Liver (tissue), 9 donors: ENCODE results near the gene EGLN2. TPM values are rescaled to one million over a fixed set of nuclear protein-coding genes. Genes with fewer than 3 reads are reported as not detected.

Source experiments
- DNase-seq: peaks from one replicate; pipeline ENCODE4 v3.0.0-alpha.2; 2017; ENCODE audit warnings: low spot score
- H3K27ac ChIP-seq, 2 donors: one replicate each; pipeline ENCODE4 v1.7.0; 2013; ENCODE audit warnings: inconsistent platforms in 2 of 2, low read length in 2 of 2, control low read depth in 1 of 2, low read depth in 1 of 2, mild to moderate bottlenecking in 1 of 2
- H3K27me3 ChIP-seq, 4 donors: one replicate each; pipeline versions ENCODE4 v1.6.1 to v1.7.0; 2013; ENCODE audit warnings: low read length in 3 of 4, inconsistent platforms in 1 of 4, mild to moderate bottlenecking in 1 of 4, moderate library complexity in 1 of 4; ENCODE audit not compliant: control insufficient read depth in 4 of 4, insufficient read depth in 4 of 4
- H3K36me3 ChIP-seq, 4 donors: one replicate each; pipeline versions ENCODE4 v1.6.1 to v1.7.0; 2013; ENCODE audit warnings: low read length in 3 of 4, mild to moderate bottlenecking in 3 of 4, low read depth in 1 of 4, moderate library complexity in 1 of 4; ENCODE audit not compliant: control insufficient read depth in 4 of 4, insufficient read depth in 3 of 4
- H3K4me1 ChIP-seq, 4 donors: one replicate each; pipeline versions ENCODE4 v1.6.1 to v1.7.0; 2013; ENCODE audit warnings: low read length in 3 of 4, mild to moderate bottlenecking in 3 of 4, moderate library complexity in 1 of 4; ENCODE audit not compliant: control insufficient read depth in 4 of 4, insufficient read depth in 4 of 4
- H3K4me3 ChIP-seq, 3 donors: one replicate each; pipeline versions ENCODE4 v1.6.1 to v1.7.0; 2013; ENCODE audit warnings: low read length in 3 of 3, control low read depth in 1 of 3, low read depth in 1 of 3, mild to moderate bottlenecking in 1 of 3
- H3K9ac ChIP-seq, 2 donors: one replicate each; pipeline ENCODE4 v1.7.0; 2013; ENCODE audit warnings: low read length in 2 of 2, mild to moderate bottlenecking in 2 of 2, moderate library complexity in 2 of 2, control low read depth in 1 of 2, low read depth in 1 of 2
- H3K9me3 ChIP-seq, 4 donors: one replicate each; pipeline versions ENCODE4 v1.6.1 to v1.7.0; 2013; ENCODE audit warnings: low read length in 3 of 4; ENCODE audit not compliant: control insufficient read depth in 4 of 4
- FOXA1 ChIP-seq: IDR thresholded peaks from 2 replicates; pipeline ENCODE4 v1.6.1; 2016; ENCODE audit warnings: antibody characterized with exemption
- FOXA2 ChIP-seq: IDR thresholded peaks from 2 replicates; pipeline ENCODE4 v1.6.1; 2016; ENCODE audit warnings: antibody characterized with exemption
- GABPA ChIP-seq, 2 donors: IDR thresholded peaks in 1 of 2; conservative IDR thresholded peaks in 1 of 2; 2 replicates each; pipeline ENCODE4 v1.6.1; 2016; ENCODE audit warnings: antibody characterized with exemption in 2 of 2, mild to moderate bottlenecking in 1 of 2, moderate library complexity in 1 of 2
- HNF4A ChIP-seq, 2 donors: conservative IDR thresholded peaks; 2 replicates each; pipeline ENCODE4 v1.6.1; 2016; ENCODE audit warnings: antibody characterized with exemption in 2 of 2, mild to moderate bottlenecking in 2 of 2
- HNF4G ChIP-seq: IDR thresholded peaks from 2 replicates; pipeline ENCODE4 v1.6.1; 2016; ENCODE audit warnings: antibody characterized with exemption
- JUND ChIP-seq, 2 donors: IDR thresholded peaks; 2 replicates each; pipeline ENCODE4 v1.6.1; 2016; ENCODE audit warnings: antibody characterized with exemption in 2 of 2
- NR2F2 ChIP-seq: IDR thresholded peaks from 2 replicates; pipeline ENCODE4 v1.6.1; 2016; ENCODE audit warnings: antibody characterized with exemption
- SP1 ChIP-seq: IDR thresholded peaks from 2 replicates; pipeline ENCODE4 v1.6.1; 2018; ENCODE audit warnings: antibody characterized with exemption, mild to moderate bottlenecking
- TAF1 ChIP-seq: conservative IDR thresholded peaks from 2 replicates; pipeline ENCODE4 v1.6.1; 2016; ENCODE audit warnings: antibody characterized with exemption, mild to moderate bottlenecking
- WGBS: extraction: QIAGEN DNeasy Blood & Tissue Kit; methylation state at CpG from one replicate; pipeline ENCODE4 v1.1.7; 2013; 5-methylcytosine and 5-hydroxymethylcytosine counted together
- polyA plus RNA-seq, 2 donors: library from polyadenylated mRNA; stranded (reverse) in 1 of 2; unstranded in 1 of 2; fragments of 200-250 nt in 1 of 2; fragments of >200 nt in 1 of 2; fragmentation: Nextera tagmentation in 1 of 2; extraction: Ambion mirVana in 1 of 2; gene quantifications; one replicate each; pipeline versions ENCODE4 v1.2.1 to v1.2.3, GENCODE V29; 2013 to 2015
- total RNA-seq, 2 donors: library from RNA; depleted of rRNA; stranded (reverse); fragments of >200 nt; gene quantifications; one replicate each; pipeline ENCODE4 v1.2.3, GENCODE V29; 2014
- TF ChIP-seq, protein P1 (sequence below): fragments of 150-350 bp; IDR thresholded peaks from 2 replicates; pipeline ENCODE4 v1.5.1; 2017; ENCODE audit warnings: improper control_type of control experiment, low read depth, low read length; ENCODE audit not compliant: missing input control
- TF ChIP-seq, protein P2 (sequence below): IDR thresholded peaks from 2 replicates; pipeline ENCODE4 v1.6.1; 2016; ENCODE audit warnings: antibody characterized with exemption
- TF ChIP-seq, protein P3 (sequence below): IDR thresholded peaks from 2 replicates; pipeline ENCODE4 v1.6.1; 2016; ENCODE audit warnings: antibody characterized with exemption
- TF ChIP-seq, protein P4 (sequence below): IDR thresholded peaks from 2 replicates; pipeline ENCODE4 v1.6.1; 2016; ENCODE audit warnings: antibody characterized with exemption
- donor health status: healthy.
- donor health status: healthy.
- donor health status: healthy.
- donor health status: healthy.
- donor health status: healthy.

The EGLN2 gene
- total and polyA plus RNA-seq, 4 donors: 34.8 to 56.3 (median 47.7) TPM

DNA sequence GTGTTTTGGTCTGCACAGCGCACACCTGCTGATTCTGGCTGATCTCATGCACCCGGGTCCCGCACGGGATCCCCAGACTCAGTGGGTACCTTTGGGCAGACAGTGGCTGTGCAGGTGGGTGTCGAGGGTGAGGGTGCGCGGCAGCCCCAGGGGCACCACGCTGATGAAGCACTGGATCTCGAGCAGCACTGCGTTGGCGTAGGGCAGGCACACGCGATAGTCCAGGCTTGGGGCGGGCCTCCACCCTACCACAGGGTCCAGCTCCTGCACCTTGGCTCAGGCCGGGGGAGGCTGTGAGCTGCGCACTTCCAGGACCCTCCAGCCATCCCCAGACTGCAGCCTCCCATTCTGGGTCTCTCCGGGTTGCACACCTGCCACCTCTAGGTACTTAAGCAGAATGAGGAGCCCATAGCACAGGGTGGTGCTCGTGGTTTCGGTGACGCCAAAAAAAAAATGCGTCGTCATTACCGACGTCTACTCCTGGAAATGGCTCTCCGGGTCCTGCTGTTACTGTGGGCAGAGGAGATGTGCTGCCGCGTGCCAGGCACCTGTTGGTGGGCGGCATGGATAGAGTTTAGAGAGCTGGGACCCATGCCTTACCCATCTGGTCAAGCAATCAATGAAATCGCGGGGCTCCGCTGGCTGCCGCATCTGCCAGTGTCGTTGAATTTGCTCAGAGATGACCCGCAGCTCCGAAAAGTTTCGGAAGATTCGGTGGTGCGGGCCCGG is 10.5 kb downstream of the EGLN2 start:
- no peaks in the 10 kb centered on the region for H3K27me3 ChIP-seq
- no peak overlapping the region for H3K4me3 ChIP-seq
- H3K4me1 ChIP-seq: peaks cover 6 to 29% (median 21%) of the 10 kb centered on the region in 4 donors
- H3K9ac ChIP-seq: no peak overlapping the region
- no peak for DNase-seq
- 95% methylated on average over 39 of the region's 39 CpGs for WGBS
- no peak overlapping the region for H3K27ac ChIP-seq
- TF ChIP-seq, protein P1, sequence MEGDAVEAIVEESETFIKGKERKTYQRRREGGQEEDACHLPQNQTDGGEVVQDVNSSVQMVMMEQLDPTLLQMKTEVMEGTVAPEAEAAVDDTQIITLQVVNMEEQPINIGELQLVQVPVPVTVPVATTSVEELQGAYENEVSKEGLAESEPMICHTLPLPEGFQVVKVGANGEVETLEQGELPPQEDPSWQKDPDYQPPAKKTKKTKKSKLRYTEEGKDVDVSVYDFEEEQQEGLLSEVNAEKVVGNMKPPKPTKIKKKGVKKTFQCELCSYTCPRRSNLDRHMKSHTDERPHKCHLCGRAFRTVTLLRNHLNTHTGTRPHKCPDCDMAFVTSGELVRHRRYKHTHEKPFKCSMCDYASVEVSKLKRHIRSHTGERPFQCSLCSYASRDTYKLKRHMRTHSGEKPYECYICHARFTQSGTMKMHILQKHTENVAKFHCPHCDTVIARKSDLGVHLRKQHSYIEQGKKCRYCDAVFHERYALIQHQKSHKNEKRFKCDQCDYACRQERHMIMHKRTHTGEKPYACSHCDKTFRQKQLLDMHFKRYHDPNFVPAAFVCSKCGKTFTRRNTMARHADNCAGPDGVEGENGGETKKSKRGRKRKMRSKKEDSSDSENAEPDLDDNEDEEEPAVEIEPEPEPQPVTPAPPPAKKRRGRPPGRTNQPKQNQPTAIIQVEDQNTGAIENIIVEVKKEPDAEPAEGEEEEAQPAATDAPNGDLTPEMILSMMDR: no peak
- TF ChIP-seq FOXA2 (no peak), HNF4A (conservative IDR thresholded peaks at IDR 0.05) (no peak), JUND (IDR thresholded peaks at IDR 0.05) (no peak), SP1 (no peak), HNF4G (no peak), FOXA1 (no peak), TAF1 (no peak), GABPA (IDR thresholded peaks at IDR 0.05 in 1 of 2, conservative IDR thresholded peaks at IDR 0.05 in 1 of 2) (no peak), NR2F2 (no peak)
- TF ChIP-seq, protein P2, sequence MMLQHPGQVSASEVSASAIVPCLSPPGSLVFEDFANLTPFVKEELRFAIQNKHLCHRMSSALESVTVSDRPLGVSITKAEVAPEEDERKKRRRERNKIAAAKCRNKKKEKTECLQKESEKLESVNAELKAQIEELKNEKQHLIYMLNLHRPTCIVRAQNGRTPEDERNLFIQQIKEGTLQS: no peak
- TF ChIP-seq, protein P3, sequence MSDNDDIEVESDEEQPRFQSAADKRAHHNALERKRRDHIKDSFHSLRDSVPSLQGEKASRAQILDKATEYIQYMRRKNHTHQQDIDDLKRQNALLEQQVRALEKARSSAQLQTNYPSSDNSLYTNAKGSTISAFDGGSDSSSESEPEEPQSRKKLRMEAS: no peak
- TF ChIP-seq, protein P4, sequence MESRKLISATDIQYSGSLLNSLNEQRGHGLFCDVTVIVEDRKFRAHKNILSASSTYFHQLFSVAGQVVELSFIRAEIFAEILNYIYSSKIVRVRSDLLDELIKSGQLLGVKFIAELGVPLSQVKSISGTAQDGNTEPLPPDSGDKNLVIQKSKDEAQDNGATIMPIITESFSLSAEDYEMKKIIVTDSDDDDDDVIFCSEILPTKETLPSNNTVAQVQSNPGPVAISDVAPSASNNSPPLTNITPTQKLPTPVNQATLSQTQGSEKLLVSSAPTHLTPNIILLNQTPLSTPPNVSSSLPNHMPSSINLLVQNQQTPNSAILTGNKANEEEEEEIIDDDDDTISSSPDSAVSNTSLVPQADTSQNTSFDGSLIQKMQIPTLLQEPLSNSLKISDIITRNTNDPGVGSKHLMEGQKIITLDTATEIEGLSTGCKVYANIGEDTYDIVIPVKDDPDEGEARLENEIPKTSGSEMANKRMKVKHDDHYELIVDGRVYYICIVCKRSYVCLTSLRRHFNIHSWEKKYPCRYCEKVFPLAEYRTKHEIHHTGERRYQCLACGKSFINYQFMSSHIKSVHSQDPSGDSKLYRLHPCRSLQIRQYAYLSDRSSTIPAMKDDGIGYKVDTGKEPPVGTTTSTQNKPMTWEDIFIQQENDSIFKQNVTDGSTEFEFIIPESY: no peak
- H3K9me3 ChIP-seq: no peaks in the 10 kb centered on the region
- H3K36me3 ChIP-seq: peaks cover 9 to 16% (median 11%) of the 10 kb centered on the region in 4 donors

DNA sequence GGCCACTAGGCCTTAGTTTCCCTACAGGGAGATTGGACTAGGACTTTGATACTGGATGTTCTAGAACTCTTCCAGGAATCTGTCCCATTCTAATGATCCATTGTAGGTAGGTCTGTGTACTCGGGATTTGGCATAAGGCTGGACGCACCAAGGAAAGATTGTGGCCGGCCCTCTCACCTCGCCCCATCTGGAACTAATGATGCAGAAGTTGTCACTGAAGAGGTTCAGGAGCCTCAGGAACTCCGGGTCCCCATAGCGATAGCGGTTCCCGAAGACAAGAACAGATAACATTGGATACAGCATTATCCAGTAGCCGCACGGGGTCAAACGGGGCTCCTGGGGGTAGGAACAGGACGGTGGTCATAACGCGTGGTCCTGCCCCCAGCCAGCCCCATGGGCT is 11.2 kb downstream of the EGLN2 start:
- H3K9ac ChIP-seq: no peak overlapping the region
- no peaks in the 10 kb centered on the region for H3K27me3 ChIP-seq
- no peak for TF ChIP-seq HNF4A (conservative IDR thresholded peaks at IDR 0.05)
- TF ChIP-seq HNF4G: no peak
- no peaks in the 10 kb centered on the region for H3K9me3 ChIP-seq
- H3K27ac ChIP-seq: no peak overlapping the region
- H3K36me3 ChIP-seq: peaks cover 9 to 16% (median 11%) of the 10 kb centered on the region in 4 donors
- no peak for DNase-seq
- H3K4me3 ChIP-seq: no peak overlapping the region
- peaks cover 4 to 23% (median 15%) of the 10 kb centered on the region in 4 donors for H3K4me1 ChIP-seq
- 66% methylated on average over 14 of the region's 14 CpGs for WGBS
